B cell (primary cell): ENCODE measurements around the gene SRBD1.

ENCODE experiments used
- EZH2 ChIP-seq: IDR thresholded peaks from 2 replicates; pipeline ENCODE4 v1.6.1; 2012; ENCODE audit warnings: borderline replicate concordance, low read depth, mild to moderate bottlenecking, moderate library complexity, low read length; ENCODE audit not compliant: insufficient read depth, poor library complexity, severe bottlenecking
- TF ChIP-seq, protein P1 (sequence below): fragments of 200-600 bp; IDR thresholded peaks from one replicate; pipeline ENCODE4 v1.8.0; 2022; ENCODE audit warnings: antibody characterized with exemption, mild to moderate bottlenecking

DNA sequence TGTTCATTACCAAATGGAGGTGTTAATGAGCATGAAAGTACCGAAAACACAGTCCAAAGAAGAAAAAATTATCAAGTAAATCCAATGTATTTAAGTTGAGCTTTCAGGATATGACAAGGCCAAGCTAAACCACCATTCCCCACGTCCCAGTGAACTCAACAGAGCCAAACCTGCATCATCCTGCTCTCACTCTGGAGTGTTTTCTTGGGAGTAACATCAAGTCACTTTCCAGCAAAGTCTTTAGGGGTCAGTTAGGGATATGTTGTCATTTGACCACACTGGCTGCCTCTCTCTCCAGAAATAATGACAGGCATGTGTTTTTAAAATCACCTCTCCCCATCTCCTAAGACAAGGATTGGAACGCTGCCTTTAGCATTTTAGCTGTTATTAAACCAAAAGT lies 140.5 kb downstream of the SRBD1 start:
- TF ChIP-seq, protein P1, sequence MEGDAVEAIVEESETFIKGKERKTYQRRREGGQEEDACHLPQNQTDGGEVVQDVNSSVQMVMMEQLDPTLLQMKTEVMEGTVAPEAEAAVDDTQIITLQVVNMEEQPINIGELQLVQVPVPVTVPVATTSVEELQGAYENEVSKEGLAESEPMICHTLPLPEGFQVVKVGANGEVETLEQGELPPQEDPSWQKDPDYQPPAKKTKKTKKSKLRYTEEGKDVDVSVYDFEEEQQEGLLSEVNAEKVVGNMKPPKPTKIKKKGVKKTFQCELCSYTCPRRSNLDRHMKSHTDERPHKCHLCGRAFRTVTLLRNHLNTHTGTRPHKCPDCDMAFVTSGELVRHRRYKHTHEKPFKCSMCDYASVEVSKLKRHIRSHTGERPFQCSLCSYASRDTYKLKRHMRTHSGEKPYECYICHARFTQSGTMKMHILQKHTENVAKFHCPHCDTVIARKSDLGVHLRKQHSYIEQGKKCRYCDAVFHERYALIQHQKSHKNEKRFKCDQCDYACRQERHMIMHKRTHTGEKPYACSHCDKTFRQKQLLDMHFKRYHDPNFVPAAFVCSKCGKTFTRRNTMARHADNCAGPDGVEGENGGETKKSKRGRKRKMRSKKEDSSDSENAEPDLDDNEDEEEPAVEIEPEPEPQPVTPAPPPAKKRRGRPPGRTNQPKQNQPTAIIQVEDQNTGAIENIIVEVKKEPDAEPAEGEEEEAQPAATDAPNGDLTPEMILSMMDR, result no peak
- TF ChIP-seq EZH2, result no peak
